HCT116 (cell line): ENCODE measurements around the gene TNIP1. TPM values are rescaled to one million over a fixed set of nuclear protein-coding genes. Genes with fewer than 3 reads are reported as not detected.

Experiments
- ATAC-seq: fragments of 200-7000 bp; cut with Tn5 transposase; 2 replicates; pipeline ENCODE4 v1.9.1; 2020; ENCODE audit warnings: mild to moderate bottlenecking, moderate library complexity
- BruUV-seq: library from RNA; stranded (reverse); fragments of 400-500 nt; replicated peaks from 2 replicates; lab custom pipeline; 2021; lab: Mats Ljungman, UMichigan
- CTCF ChIA-PET: fragments of 300-600 bp; sonication (Branson Sonifier 250); formaldehyde crosslinking; loops from one replicate; lab custom pipeline; 2021; ENCODE audit warnings: antibody characterized with exemption; lab: Charles Lee
- POLR2A ChIA-PET: fragments of 300-600, 350-600 bp; sonication (Branson Sonifier 250); formaldehyde crosslinking; loops from one replicate; lab custom pipeline; 2021; ENCODE audit warnings: antibody characterized with exemption; lab: Charles Lee
- RAD21 ChIA-PET, 2 experiments: fragments of 300-600 bp; sonication (Branson Sonifier 250); formaldehyde crosslinking; loops; one replicate each; lab custom pipeline; 2023; ENCODE audit warnings: low total read pairs in 2 of 2; ENCODE audit not compliant: uncharacterized antibody in 2 of 2, unreplicated experiment in 2 of 2, low non-redundant PET in 1 of 2; lab: Charles Lee
- DNase-seq: peaks from one replicate; pipeline ENCODE4 v3.0.0-alpha.2; 2010; ENCODE audit warnings: low read depth, low spot score
- H2AFZ ChIP-seq: fragments of 200-600 bp; shearing (Covaris generic), sonication (generic); 2 replicates; pipeline ENCODE4 v1.6.1; 2017; ENCODE audit warnings: low read depth, mixed run types, mixed read lengths, antibody characterized with exemption, low read length; ENCODE audit not compliant: poor library complexity, severe bottlenecking
- H3K27ac ChIP-seq: 2 replicates; pipeline ENCODE4 v1.5.1; 2012; ENCODE audit warnings: low read depth, low read length
- H3K27me3 ChIP-seq: fragments of 200-600 bp; sonication (generic); 2 replicates; pipeline ENCODE4 v1.6.1; 2016; ENCODE audit warnings: mixed run types, low read length, mixed read lengths; ENCODE audit not compliant: insufficient read depth
- H3K36me3 ChIP-seq, 2 experiments: fragments of 200-500 bp in 1 of 2; fragments of 200-600 bp in 1 of 2; sonication (Bioruptor generic) in 1 of 2; sonication (generic) in 1 of 2; 2 replicates each; pipeline versions ENCODE4 v1.5.1 to v1.6.1; 2014 to 2016; ENCODE audit warnings: low read length in 2 of 2, inconsistent platforms in 1 of 2, mixed read lengths in 1 of 2, mixed run types in 1 of 2; ENCODE audit not compliant: insufficient read depth in 2 of 2, control insufficient read depth in 1 of 2
- H3K4me1 ChIP-seq, 2 experiments: fragments of 200-600 bp in 1 of 2; sonication (generic) in 1 of 2; 2 replicates each; pipeline versions ENCODE4 v1.5.1 to v1.6.1; 2012 to 2017; ENCODE audit warnings: low read length in 2 of 2, inconsistent platforms in 1 of 2, mild to moderate bottlenecking in 1 of 2, mixed read lengths in 1 of 2, mixed run types in 1 of 2, moderate library complexity in 1 of 2; ENCODE audit not compliant: insufficient read depth in 2 of 2, control insufficient read depth in 1 of 2
- H3K4me2 ChIP-seq: fragments of 200-600 bp; sonication (generic); 2 replicates; pipeline ENCODE4 v1.6.1; 2017; ENCODE audit warnings: mixed run types, low read length, mixed read lengths
- H3K4me3 ChIP-seq, 2 experiments: fragments of 200-600 bp in 1 of 2; sonication (generic) in 1 of 2; replicated peaks in 1 of 2; 2 replicates each; pipeline ENCODE4 v1.5.1; 2011 to 2016; ENCODE audit warnings: low read length in 2 of 2, control low read depth in 1 of 2, low read depth in 1 of 2, mild to moderate bottlenecking in 1 of 2, mixed read lengths in 1 of 2, mixed run types in 1 of 2
- H3K79me2 ChIP-seq: fragments of 200-600 bp; sonication (generic); 2 replicates; pipeline ENCODE4 v1.6.1; 2017; ENCODE audit warnings: mild to moderate bottlenecking, mixed run types, low read length, moderate library complexity, mixed read lengths; ENCODE audit not compliant: insufficient read depth
- H3K9ac ChIP-seq: fragments of 200-600 bp; sonication (generic); 2 replicates; pipeline ENCODE4 v1.6.1; 2016; ENCODE audit warnings: low read length, mixed read lengths
- H3K9me2 ChIP-seq: fragments of 200-600 bp; sonication (generic), shearing (Covaris generic); 2 replicates; pipeline ENCODE4 v1.6.1; 2017; ENCODE audit warnings: mixed run types, mild to moderate bottlenecking, moderate library complexity; ENCODE audit not compliant: insufficient read depth
- H3K9me3 ChIP-seq, 2 experiments: fragments of 200-500 bp in 1 of 2; fragments of 200-600 bp in 1 of 2; sonication (Bioruptor generic) in 1 of 2; sonication (generic) in 1 of 2; 2 replicates each; pipeline ENCODE4 v1.6.1; 2014 to 2017; ENCODE audit warnings: low read length in 2 of 2, mixed read lengths in 2 of 2, inconsistent platforms in 1 of 2, low read depth in 1 of 2, mild to moderate bottlenecking in 1 of 2, mixed run types in 1 of 2, moderate library complexity in 1 of 2; ENCODE audit not compliant: control insufficient read depth in 1 of 2, insufficient read depth in 1 of 2
- H4K20me1 ChIP-seq: fragments of 200-600 bp; sonication (generic), shearing (Covaris generic); 2 replicates; pipeline ENCODE4 v1.6.1; 2017; ENCODE audit warnings: mixed run types, mild to moderate bottlenecking, moderate library complexity; ENCODE audit not compliant: insufficient read depth
- ATF3 ChIP-seq: IDR thresholded peaks from 2 replicates; pipeline ENCODE4 v1.6.1; 2012
- CBX3 ChIP-seq: IDR thresholded peaks from 2 replicates; pipeline ENCODE4 v1.6.1; 2012; ENCODE audit warnings: low read depth
- CEBPB ChIP-seq: IDR thresholded peaks from 2 replicates; pipeline ENCODE4 v1.6.1; 2012; ENCODE audit warnings: low read depth
- EGR1 ChIP-seq: IDR thresholded peaks from 2 replicates; pipeline ENCODE4 v1.6.1; 2012; ENCODE audit warnings: low read depth
- ELF1 ChIP-seq: IDR thresholded peaks from 2 replicates; pipeline ENCODE4 v1.6.1; 2012; ENCODE audit warnings: low read depth, borderline replicate concordance
- EZH2 ChIP-seq: fragments of 200-600 bp; sonication (generic); IDR thresholded peaks from 2 replicates; pipeline ENCODE4 v1.6.1; 2017; ENCODE audit warnings: antibody characterized with exemption, mixed run types
- EZH2phosphoT487 ChIP-seq: fragments of 200-600 bp; IDR thresholded peaks from 2 replicates; pipeline ENCODE4 v1.6.1; 2018; ENCODE audit warnings: antibody characterized with exemption, borderline replicate concordance
- FOSL1 ChIP-seq: IDR thresholded peaks from 2 replicates; pipeline ENCODE4 v1.6.1; 2012; ENCODE audit warnings: low read depth
- JUND ChIP-seq: IDR thresholded peaks from 2 replicates; pipeline ENCODE4 v1.6.1; 2012
- MAX ChIP-seq: IDR thresholded peaks from 2 replicates; pipeline ENCODE4 v1.6.1; 2012
- POLR2A ChIP-seq: IDR thresholded peaks from 2 replicates; pipeline ENCODE4 v1.7.0; 2011; ENCODE audit warnings: borderline replicate concordance; ENCODE audit not compliant: insufficient read depth, insufficient read length; ENCODE audit errors: extremely low read depth
- RAD21 ChIP-seq: IDR thresholded peaks from 2 replicates; pipeline ENCODE4 v1.6.1; 2012; ENCODE audit warnings: low read depth, mild to moderate bottlenecking
- REST ChIP-seq: IDR thresholded peaks from 2 replicates; pipeline ENCODE4 v1.6.1; 2012; ENCODE audit warnings: low read depth
- SIN3A ChIP-seq: IDR thresholded peaks from 2 replicates; pipeline ENCODE4 v1.6.1; 2012; ENCODE audit warnings: low read depth
- YY1 ChIP-seq: IDR thresholded peaks from 2 replicates; pipeline ENCODE4 v1.6.1; 2011; ENCODE audit warnings: low read length, low read depth, moderate library complexity, mild to moderate bottlenecking; ENCODE audit not compliant: insufficient replicate concordance; ENCODE audit errors: extremely low read depth
- ZBTB33 ChIP-seq: IDR thresholded peaks from 2 replicates; pipeline ENCODE4 v1.6.1; 2011; ENCODE audit warnings: mild to moderate bottlenecking, low read length, moderate library complexity; ENCODE audit not compliant: insufficient replicate concordance; ENCODE audit errors: extremely low read depth
- ZFX ChIP-seq: fragments of 450-650 bp; IDR thresholded peaks from 2 replicates; pipeline ENCODE4 v1.6.1; 2017
- intact Hi-C: fragments of 100-400 bp; cut with micrococcal nuclease; formaldehyde crosslinking; loops from 2 replicates; pipeline ENCODE4 v1.10.0; 2022
- total RNA-seq: library from RNA; stranded (reverse); gene quantifications from one replicate; pipeline ENCODE4 v1.2.1, GENCODE V29; 2021; ENCODE audit not compliant: unreplicated experiment

Gene TNIP1
- total RNA-seq, 1 experiment from 2014 or later: 46.0 TPM

- ATAC-seq (no peak), DNase-seq (no peak)
- no TSS peak for BruUV-seq
- Histone ChIP-seq H3K4me3 (no peak overlapping the region), H3K36me3 (0 out of 4 replicates have a peak, but pooled peaks cover 0 to 2% of the 10 kb centered on the region in 2 experiments), H3K27me3 (no peaks in the 10 kb centered on the region), H4K20me1 (no peaks in the 10 kb centered on the region), H3K27ac (no peak overlapping the region), H3K9me3 (no peaks in the 10 kb centered on the region), H3K9ac (no peak overlapping the region), H3K4me2 (no peak overlapping the region), H2AFZ (no peak overlapping the region)
- POLR2A ChIA-PET: no interaction called here
- RAD21 ChIA-PET: no interaction called here
- intact Hi-C loops: no loop called here
- CTCF ChIA-PET: no interaction called here
- TF ChIP-seq MAX: no peak
- no peak for TF ChIP-seq POLR2A
- no peak for TF ChIP-seq JUND
- no peak for TF ChIP-seq RAD21
- TF ChIP-seq EZH2phosphoT487: no peak
- no peak for TF ChIP-seq ZFX
- TF ChIP-seq CBX3: no peak
- no peak for TF ChIP-seq SIN3A
- TF ChIP-seq YY1: no peak
- TF ChIP-seq CEBPB: no peak
- TF ChIP-seq ATF3: no peak
- no peak for TF ChIP-seq EGR1
- TF ChIP-seq FOSL1: no peak
- no peak for TF ChIP-seq ELF1
- TF ChIP-seq REST: no peak
- TF ChIP-seq EZH2: no peak
- no peak for TF ChIP-seq ZBTB33
- TF ChIP-seq, all 23 proteins: peak for 0
- H3K4me1 ChIP-seq: no peaks in the 10 kb centered on the region
- H3K79me2 ChIP-seq: no peaks in the 10 kb centered on the region
- no peaks in the 10 kb centered on the region for H3K9me2 ChIP-seq
These were observed 54.2 kb downstream of the TNIP1 start for GRCh38 chr5:151026679-151027078.
